Keratinocyte (primary cell): ENCODE measurements around the gene STRIT1. TPM values are rescaled to one million over a fixed set of nuclear protein-coding genes. Genes with fewer than 3 reads are reported as not detected.

Source experiments
- DNase-seq: peaks from one replicate; pipeline ENCODE4 v3.0.0-alpha.2; 2011; ENCODE audit warnings: low read depth, missing footprints, low spot score
- FAIRE-seq: peaks from 2 replicates; lab custom pipeline; 2011; peaks lifted over from hg19 to GRCh38; lab: Jason Lieb, UNC
- H2AFZ ChIP-seq: 2 replicates; pipeline ENCODE4 v1.6.0; 2012; ENCODE audit warnings: low read length, control low read depth, inconsistent platforms; ENCODE audit not compliant: control insufficient read depth
- H3K27ac ChIP-seq: 2 replicates; pipeline ENCODE4 v1.5.1; 2011; ENCODE audit warnings: low read length; ENCODE audit not compliant: control insufficient read depth, insufficient read depth
- H3K27me3 ChIP-seq: 3 replicates; pipeline ENCODE4 v1.6.0; 2011; ENCODE audit warnings: low read length; ENCODE audit not compliant: control insufficient read depth, insufficient read depth; ENCODE audit errors: extremely low read depth
- H3K36me3 ChIP-seq, 2 experiments: 2 replicates in 1 of 2; 3 replicates in 1 of 2; pipeline ENCODE4 v1.5.1; 2011; ENCODE audit warnings: low read length in 2 of 2, mild to moderate bottlenecking in 1 of 2; ENCODE audit not compliant: control insufficient read depth in 2 of 2, insufficient read depth in 2 of 2; ENCODE audit errors: extremely low read depth in 1 of 2
- H3K4me1 ChIP-seq: 3 replicates; pipeline ENCODE4 v1.5.1; 2011; ENCODE audit warnings: low read length; ENCODE audit not compliant: control insufficient read depth, insufficient read depth; ENCODE audit errors: extremely low read depth
- H3K4me2 ChIP-seq: 3 replicates; pipeline ENCODE4 v1.6.0; 2011; ENCODE audit warnings: low read depth, low read length; ENCODE audit not compliant: control insufficient read depth, insufficient read depth; ENCODE audit errors: extremely low read depth
- H3K4me3 ChIP-seq, 3 experiments: fragments of 200-600 bp in 1 of 3; sonication (generic) in 1 of 3; 2 replicates in 2 of 3; 3 replicates in 1 of 3; pipeline ENCODE4 v1.5.1; 2011 to 2016; ENCODE audit warnings: low read length in 3 of 3, mild to moderate bottlenecking in 3 of 3, control low read depth in 2 of 3, inconsistent platforms in 1 of 3, low read depth in 1 of 3, mixed read lengths in 1 of 3, mixed run types in 1 of 3, moderate library complexity in 1 of 3; ENCODE audit not compliant: control insufficient read depth in 2 of 3, insufficient read depth in 2 of 3; ENCODE audit errors: extremely low read depth in 1 of 3
- H3K79me2 ChIP-seq: 2 replicates; pipeline ENCODE4 v1.6.0; 2012; ENCODE audit warnings: low read length; ENCODE audit not compliant: control insufficient read depth, insufficient read depth
- H3K9ac ChIP-seq: 3 replicates; pipeline ENCODE4 v1.6.0; 2011; ENCODE audit warnings: low read length; ENCODE audit not compliant: control insufficient read depth, insufficient read depth; ENCODE audit errors: extremely low read depth
- H3K9me1 ChIP-seq: 3 replicates; pipeline ENCODE4 v1.6.0; 2011; ENCODE audit warnings: low read length; ENCODE audit not compliant: control insufficient read depth, insufficient read depth; ENCODE audit errors: extremely low read depth
- H3K9me3 ChIP-seq: 2 replicates; pipeline ENCODE4 v1.5.1; 2012; ENCODE audit warnings: low read depth, low read length; ENCODE audit not compliant: control insufficient read depth
- H4K20me1 ChIP-seq: 3 replicates; pipeline ENCODE4 v1.6.0; 2011; ENCODE audit warnings: low read length; ENCODE audit not compliant: control insufficient read depth, insufficient read depth; ENCODE audit errors: extremely low read depth
- EZH2 ChIP-seq: IDR thresholded peaks from one replicate; pipeline ENCODE4 v1.6.1; 2012; ENCODE audit warnings: inconsistent platforms, mild to moderate bottlenecking, low read length, moderate library complexity
- dilution Hi-C: fragments of 300-500 bp; cut with MboI; formaldehyde crosslinking; loops from one replicate; pipeline ENCODE4 v1.7.0; 2020; ENCODE audit warnings: low sequenced_read_pairs; ENCODE audit not compliant: extremely low pct_ligation_motif_present
- polyA plus RNA-seq, 5 experiments: library from polyadenylated mRNA; depleted of rRNA in 3 of 5; stranded (reverse) in 3 of 5; stranded (forward) in 1 of 5; unstranded in 1 of 5; fragments of >200 nt; gene quantifications; 1 replicate in 1 of 5; 2 replicates in 3 of 5; 3 replicates in 1 of 5; pipeline versions ENCODE4 v1.2.1 to v1.2.3, GENCODE V29; 2011 to 2012; ENCODE audit warnings: missing spikeins in 2 of 5, low read depth in 1 of 5, low replicate concordance in 1 of 5
- TF ChIP-seq, protein P1 (sequence below), 3 experiments: IDR thresholded peaks in 1 of 3; conservative IDR thresholded peaks in 1 of 3; optimal IDR thresholded peaks in 1 of 3; 2 replicates in 2 of 3; 3 replicates in 1 of 3; pipeline versions ENCODE3 to v1.5.1; 2011; ENCODE audit warnings: low read length in 3 of 3, mild to moderate bottlenecking in 3 of 3, moderate library complexity in 2 of 3, control low read depth in 1 of 3, inconsistent platforms in 1 of 3; ENCODE audit not compliant: insufficient read depth in 2 of 3; ENCODE audit errors: extremely low read depth in 1 of 3

STRIT1 gene
- polyA plus RNA-seq, 1 donor (not counting 4 experiments of a cell fraction or from before 2014, with no cell fraction given): not detected

GRCh38 chr3:155309581-155309980 lies 16.1 kb upstream of the STRIT1 start:
- H3K4me3 ChIP-seq: no peak overlapping the region
- H3K27me3 ChIP-seq: no peaks in the 10 kb centered on the region
- no peak for DNase-seq
- H3K27ac ChIP-seq: no peak overlapping the region
- H3K9me3 ChIP-seq: no peaks in the 10 kb centered on the region
- H3K4me2 ChIP-seq: no peak overlapping the region
- H3K36me3 ChIP-seq: no peaks in the 10 kb centered on the region
- TF ChIP-seq, protein P1, sequence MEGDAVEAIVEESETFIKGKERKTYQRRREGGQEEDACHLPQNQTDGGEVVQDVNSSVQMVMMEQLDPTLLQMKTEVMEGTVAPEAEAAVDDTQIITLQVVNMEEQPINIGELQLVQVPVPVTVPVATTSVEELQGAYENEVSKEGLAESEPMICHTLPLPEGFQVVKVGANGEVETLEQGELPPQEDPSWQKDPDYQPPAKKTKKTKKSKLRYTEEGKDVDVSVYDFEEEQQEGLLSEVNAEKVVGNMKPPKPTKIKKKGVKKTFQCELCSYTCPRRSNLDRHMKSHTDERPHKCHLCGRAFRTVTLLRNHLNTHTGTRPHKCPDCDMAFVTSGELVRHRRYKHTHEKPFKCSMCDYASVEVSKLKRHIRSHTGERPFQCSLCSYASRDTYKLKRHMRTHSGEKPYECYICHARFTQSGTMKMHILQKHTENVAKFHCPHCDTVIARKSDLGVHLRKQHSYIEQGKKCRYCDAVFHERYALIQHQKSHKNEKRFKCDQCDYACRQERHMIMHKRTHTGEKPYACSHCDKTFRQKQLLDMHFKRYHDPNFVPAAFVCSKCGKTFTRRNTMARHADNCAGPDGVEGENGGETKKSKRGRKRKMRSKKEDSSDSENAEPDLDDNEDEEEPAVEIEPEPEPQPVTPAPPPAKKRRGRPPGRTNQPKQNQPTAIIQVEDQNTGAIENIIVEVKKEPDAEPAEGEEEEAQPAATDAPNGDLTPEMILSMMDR (optimal IDR thresholded peaks at IDR 0.05 in 1 of 3, IDR thresholded peaks at IDR 0.05 in 1 of 3, conservative IDR thresholded peaks at IDR 0.05 in 1 of 3; ENCODE audit: extremely low read depth in 1 of 3, insufficient read depth in 2 of 3, low read length in 3 of 3): no peak
- TF ChIP-seq EZH2: no peak
- no peak for FAIRE-seq
- no peaks in the 10 kb centered on the region for H3K79me2 ChIP-seq
- dilution Hi-C loops: no loop called here
- no peak overlapping the region for H3K9ac ChIP-seq
- no peaks in the 10 kb centered on the region for H3K4me1 ChIP-seq
- H4K20me1 ChIP-seq: no peaks in the 10 kb centered on the region
- no peaks in the 10 kb centered on the region for H3K9me1 ChIP-seq
- no peak overlapping the region for H2AFZ ChIP-seq

DNA sequence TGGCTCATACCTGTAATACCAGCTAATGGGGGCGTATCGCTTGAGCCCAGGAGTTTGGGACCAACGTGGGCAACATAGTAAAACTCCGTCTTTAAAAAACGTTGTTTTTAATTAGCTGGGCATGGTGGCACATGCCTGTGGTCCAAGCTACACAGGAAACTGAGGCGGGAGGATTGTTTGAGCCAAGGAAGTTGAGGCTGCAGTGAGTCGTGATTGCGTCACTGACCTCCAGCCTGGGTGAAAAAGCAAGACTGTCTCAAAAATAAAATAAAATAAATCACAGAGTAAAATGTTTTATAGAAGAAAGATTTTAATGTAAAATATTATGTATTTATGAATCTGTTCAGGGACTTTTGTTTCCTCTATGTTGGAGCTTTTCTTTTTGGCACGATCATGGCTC lies 15.3 kb upstream of the STRIT1 start:
- Histone ChIP-seq H4K20me1 (no peaks in the 10 kb centered on the region), H3K4me1 (no peaks in the 10 kb centered on the region), H3K79me2 (no peaks in the 10 kb centered on the region), H3K36me3 (no peaks in the 10 kb centered on the region), H3K27ac (no peak overlapping the region), H2AFZ (peak overlapping the region; percentile 56), H3K4me2 (no peak overlapping the region), H3K9ac (no peak overlapping the region), H3K27me3 (no peaks in the 10 kb centered on the region), H3K4me3 (no peak overlapping the region), H3K9me3 (no peaks in the 10 kb centered on the region), H3K9me1 (no peaks in the 10 kb centered on the region)
- DNase-seq: peak; percentile 5
- dilution Hi-C loops: no loop called here
- FAIRE-seq: no peak
- TF ChIP-seq, protein P1 (optimal IDR thresholded peaks at IDR 0.05 in 1 of 3, IDR thresholded peaks at IDR 0.05 in 1 of 3, conservative IDR thresholded peaks at IDR 0.05 in 1 of 3; ENCODE audit: extremely low read depth in 1 of 3, insufficient read depth in 2 of 3, low read length in 3 of 3): no peak
- no peak for TF ChIP-seq EZH2
